Measurements from ENCODE around the gene MDN1.

MDN1 gene

GRCh38 chr6:89702349-89702748 lies 117.2 kb downstream of the MDN1 start:
- no peak overlapping the region for H3K4me3 ChIP-seq (ENCODE audit: low read length)
- no peaks in the 10 kb centered on the region for H3K4me1 ChIP-seq (ENCODE audit: low read length)
- H3K9me3 ChIP-seq (replicated peaks; ENCODE audit: insufficient read depth, low read length) = no peaks in the 10 kb centered on the region
- H3K9ac ChIP-seq (ENCODE audit: low read length) = no peak overlapping the region
- H3K4me2 ChIP-seq (ENCODE audit: low read depth, low read length) = no peak overlapping the region
- DNase-seq = no peak
- no peak overlapping the region for H2AFZ ChIP-seq (ENCODE audit: low read length)
- no peaks in the 10 kb centered on the region for H3K79me2 ChIP-seq (ENCODE audit: low read length)
- H3K27me3 ChIP-seq (replicated peaks; ENCODE audit: insufficient read depth, low read length) = no peaks in the 10 kb centered on the region
- TF ChIP-seq, protein P1, sequence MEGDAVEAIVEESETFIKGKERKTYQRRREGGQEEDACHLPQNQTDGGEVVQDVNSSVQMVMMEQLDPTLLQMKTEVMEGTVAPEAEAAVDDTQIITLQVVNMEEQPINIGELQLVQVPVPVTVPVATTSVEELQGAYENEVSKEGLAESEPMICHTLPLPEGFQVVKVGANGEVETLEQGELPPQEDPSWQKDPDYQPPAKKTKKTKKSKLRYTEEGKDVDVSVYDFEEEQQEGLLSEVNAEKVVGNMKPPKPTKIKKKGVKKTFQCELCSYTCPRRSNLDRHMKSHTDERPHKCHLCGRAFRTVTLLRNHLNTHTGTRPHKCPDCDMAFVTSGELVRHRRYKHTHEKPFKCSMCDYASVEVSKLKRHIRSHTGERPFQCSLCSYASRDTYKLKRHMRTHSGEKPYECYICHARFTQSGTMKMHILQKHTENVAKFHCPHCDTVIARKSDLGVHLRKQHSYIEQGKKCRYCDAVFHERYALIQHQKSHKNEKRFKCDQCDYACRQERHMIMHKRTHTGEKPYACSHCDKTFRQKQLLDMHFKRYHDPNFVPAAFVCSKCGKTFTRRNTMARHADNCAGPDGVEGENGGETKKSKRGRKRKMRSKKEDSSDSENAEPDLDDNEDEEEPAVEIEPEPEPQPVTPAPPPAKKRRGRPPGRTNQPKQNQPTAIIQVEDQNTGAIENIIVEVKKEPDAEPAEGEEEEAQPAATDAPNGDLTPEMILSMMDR (IDR thresholded peaks at IDR 0.05; ENCODE audit: low read length) = no peak
- TF ChIP-seq EZH2phosphoT487 (IDR thresholded peaks at IDR 0.05; ENCODE audit: low read length) (no peak), EZH2 (optimal IDR thresholded peaks at IDR 0.05; ENCODE audit: low read depth, low read length) (no peak)
- H4K20me1 ChIP-seq (ENCODE audit: insufficient read depth, low read length) = no peaks in the 10 kb centered on the region
- H3K27ac ChIP-seq (ENCODE audit: low read length) = no peak overlapping the region
- no peaks in the 10 kb centered on the region for H3F3A ChIP-seq (ENCODE audit: insufficient read depth, low read length)
- H3K9me2 ChIP-seq (replicated peaks; ENCODE audit: insufficient read depth, low read length) = no peaks in the 10 kb centered on the region
- H3K36me3 ChIP-seq (replicated peaks; ENCODE audit: insufficient read depth, low read length) = peaks cover 8% of the 10 kb centered on the region; the same call in 1 of the 2 replicates

DNA sequence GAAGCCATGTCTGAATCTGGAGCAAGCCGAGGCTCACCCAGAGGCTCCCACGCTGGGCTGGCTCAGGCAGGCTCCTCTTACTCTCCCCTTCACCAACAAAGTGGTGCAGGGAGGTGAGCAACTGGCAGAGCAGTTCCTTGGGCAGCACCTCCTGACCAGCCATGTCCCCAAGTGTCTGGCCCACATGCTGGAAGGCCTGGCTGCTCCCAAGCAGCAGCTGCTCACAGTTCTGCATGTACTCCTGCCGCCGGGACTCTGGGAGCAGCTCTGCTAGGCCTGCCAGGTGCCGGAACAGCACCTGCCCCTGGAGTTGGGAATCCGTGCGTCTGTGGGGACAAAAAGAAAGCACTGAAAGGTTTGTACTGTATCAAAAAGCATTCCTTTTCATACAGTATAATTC lies 123.9 kb downstream of the MDN1 start:
- Histone ChIP-seq H3F3A (ENCODE audit: insufficient read depth, low read length) (peaks cover 13% of the 10 kb centered on the region), H2AFZ (ENCODE audit: low read length) (no peak overlapping the region), H3K4me1 (ENCODE audit: low read length) (peaks cover 12% of the 10 kb centered on the region), H3K36me3 (replicated peaks; ENCODE audit: insufficient read depth, low read length) (peaks cover 3% of the 10 kb centered on the region; the same call in 1 of the 2 replicates), H3K4me2 (ENCODE audit: low read depth, low read length) (no peak overlapping the region), H4K20me1 (ENCODE audit: insufficient read depth, low read length) (no peaks in the 10 kb centered on the region), H3K27ac (ENCODE audit: low read length) (no peak overlapping the region), H3K9ac (ENCODE audit: low read length) (no peak overlapping the region), H3K9me3 (replicated peaks; ENCODE audit: insufficient read depth, low read length) (no peaks in the 10 kb centered on the region), H3K27me3 (replicated peaks; ENCODE audit: insufficient read depth, low read length) (no peaks in the 10 kb centered on the region), H3K4me3 (ENCODE audit: low read length) (no peak overlapping the region), H3K79me2 (ENCODE audit: low read length) (no peaks in the 10 kb centered on the region), H3K9me2 (replicated peaks; ENCODE audit: insufficient read depth, low read length) (no peaks in the 10 kb centered on the region)
- DNase-seq = no peak
- TF ChIP-seq, protein P1 (IDR thresholded peaks at IDR 0.05; ENCODE audit: low read length) = no peak
- TF ChIP-seq EZH2phosphoT487 (IDR thresholded peaks at IDR 0.05; ENCODE audit: low read length) (no peak), EZH2 (optimal IDR thresholded peaks at IDR 0.05; ENCODE audit: low read depth, low read length) (no peak)

DNA sequence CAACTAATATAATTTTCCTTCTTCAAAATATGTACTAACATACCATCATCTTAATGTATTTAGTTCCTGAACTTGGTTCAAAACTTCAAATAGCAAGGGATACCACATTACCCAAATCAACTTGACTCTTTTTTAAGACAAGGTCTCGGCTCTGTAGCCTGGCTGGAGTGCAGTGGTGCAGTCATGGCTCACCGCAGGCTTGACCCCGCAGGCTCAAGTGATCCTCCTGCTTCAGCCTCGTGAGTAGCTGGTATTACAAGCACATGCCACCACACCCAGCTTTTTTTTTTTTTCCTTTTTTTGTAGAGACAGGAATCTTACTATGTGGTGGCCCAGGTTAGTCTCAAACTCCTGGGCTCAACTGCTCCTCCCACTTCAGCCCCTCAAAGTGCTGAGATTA lies 125.2 kb downstream of the MDN1 start:
- TF ChIP-seq EZH2 (optimal IDR thresholded peaks at IDR 0.05; ENCODE audit: low read depth, low read length) (no peak), EZH2phosphoT487 (IDR thresholded peaks at IDR 0.05; ENCODE audit: low read length) (no peak)
- TF ChIP-seq, protein P1 (IDR thresholded peaks at IDR 0.05; ENCODE audit: low read length) = no peak
- H3K4me2 ChIP-seq (ENCODE audit: low read depth, low read length) = no peak overlapping the region
- no peak overlapping the region for H2AFZ ChIP-seq (ENCODE audit: low read length)
- H3K4me1 ChIP-seq (ENCODE audit: low read length) = peaks cover 17% of the 10 kb centered on the region
- H3K4me3 ChIP-seq (ENCODE audit: low read length) = no peak overlapping the region
- no peak overlapping the region for H3K9ac ChIP-seq (ENCODE audit: low read length)
- no peaks in the 10 kb centered on the region for H3K27me3 ChIP-seq (replicated peaks; ENCODE audit: insufficient read depth, low read length)
- H4K20me1 ChIP-seq (ENCODE audit: insufficient read depth, low read length) = no peaks in the 10 kb centered on the region
- H3K27ac ChIP-seq (ENCODE audit: low read length) = no peak overlapping the region
- no peaks in the 10 kb centered on the region for H3K9me2 ChIP-seq (replicated peaks; ENCODE audit: insufficient read depth, low read length)
- no peaks in the 10 kb centered on the region for H3K9me3 ChIP-seq (replicated peaks; ENCODE audit: insufficient read depth, low read length)
- peaks cover 17% of the 10 kb centered on the region for H3F3A ChIP-seq (ENCODE audit: insufficient read depth, low read length)
- no peak for DNase-seq
- peaks cover 3% of the 10 kb centered on the region; the same call in 1 of the 2 replicates for H3K36me3 ChIP-seq (replicated peaks; ENCODE audit: insufficient read depth, low read length)
- H3K79me2 ChIP-seq (ENCODE audit: low read length) = no peaks in the 10 kb centered on the region
